Activated naive CD4-positive, alpha-beta T cell treated with anti-CD3 and anti-CD28 coated beads, Interleukin-2, amount 10 ng/mL, durations not matched to agents 7 days and 5 days (primary cell): ENCODE data around the gene CDC7.

Source experiments
- CTCF ChIA-PET: fragments of 350-600 bp; sonication (Branson Sonifier 250); formaldehyde crosslinking; loops from one replicate; lab custom pipeline; 2021; ENCODE audit warnings: antibody characterized with exemption; lab: Charles Lee
- DNase-seq: peaks from one replicate; pipeline ENCODE4 v3.0.0-alpha.2; 2020
- H3K27ac Mint-ChIP-seq: one replicate; pipeline ENCODE4 v1.8.0; 2021; ENCODE audit warnings: mild to moderate bottlenecking, moderate library complexity, mixed read lengths
- H3K27me3 Mint-ChIP-seq: one replicate; pipeline ENCODE4 v1.8.0; 2021; ENCODE audit warnings: mild to moderate bottlenecking, mixed read lengths
- H3K36me3 Mint-ChIP-seq: one replicate; pipeline ENCODE4 v1.8.0; 2021; ENCODE audit warnings: mixed read lengths
- H3K4me1 Mint-ChIP-seq: one replicate; pipeline ENCODE4 v1.8.0; 2021; ENCODE audit warnings: mixed read lengths
- H3K4me3 Mint-ChIP-seq: one replicate; pipeline ENCODE4 v1.8.0; 2021; ENCODE audit warnings: mild to moderate bottlenecking, moderate library complexity, mixed read lengths
- H3K9me3 Mint-ChIP-seq: one replicate; pipeline ENCODE4 v1.8.0; 2021; ENCODE audit warnings: mixed read lengths

CDC7 gene

DNA sequence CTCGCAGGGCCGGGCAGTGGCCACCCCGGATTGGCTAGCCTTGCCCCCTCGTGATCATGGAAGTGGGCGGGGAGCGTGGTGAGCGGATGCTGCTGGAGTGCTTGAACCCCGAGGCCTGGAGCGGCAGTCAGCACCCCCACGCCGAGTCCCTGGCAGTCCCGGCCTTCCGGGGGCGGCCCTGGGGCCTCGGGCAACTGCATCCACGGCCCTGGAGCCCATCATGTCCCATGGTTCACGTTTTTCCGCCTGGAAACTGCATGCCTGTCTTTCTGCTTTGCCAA lies 45.6 kb downstream of the CDC7 start:
- peaks cover 74% of the 10 kb centered on the region for H3K4me1 Mint-ChIP-seq
- CTCF ChIA-PET = no interaction called here
- no peak overlapping the region for H3K27ac Mint-ChIP-seq
- no peak overlapping the region for H3K4me3 Mint-ChIP-seq
- peaks cover 15% of the 10 kb centered on the region for H3K9me3 Mint-ChIP-seq
- no peak for DNase-seq
- peaks cover 9% of the 10 kb centered on the region for H3K27me3 Mint-ChIP-seq
- peaks cover 31% of the 10 kb centered on the region for H3K36me3 Mint-ChIP-seq

DNA sequence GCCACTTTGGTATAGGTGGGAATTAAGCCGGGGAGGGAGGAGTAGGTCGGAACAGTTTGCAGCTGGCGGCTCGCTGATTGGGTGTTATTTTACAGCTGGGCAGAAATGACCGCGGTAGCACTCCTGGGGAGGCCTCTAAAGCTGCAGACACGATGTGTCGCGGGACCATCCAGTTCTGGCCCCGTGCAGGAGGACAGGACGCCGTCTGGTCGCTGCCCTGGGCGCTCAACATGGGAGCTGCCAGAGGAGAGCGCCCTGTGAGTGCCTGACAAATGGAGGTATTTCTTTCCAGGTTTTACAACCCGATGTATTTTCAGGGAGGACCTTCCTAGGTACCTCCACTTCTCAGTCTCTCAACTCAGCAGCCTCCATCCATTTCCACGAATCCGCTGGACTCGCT lies 46.2 kb downstream of the CDC7 start:
- no peak for DNase-seq
- Mint-ChIP-seq H3K4me3 (no peak overlapping the region), H3K36me3 (peaks cover 29% of the 10 kb centered on the region), H3K9me3 (peaks cover 12% of the 10 kb centered on the region), H3K27ac (peak overlapping the region; percentile 98), H3K27me3 (peaks cover 9% of the 10 kb centered on the region), H3K4me1 (peaks cover 74% of the 10 kb centered on the region)
- CTCF ChIA-PET = interaction anchor here (0.8 to 1.2 kb wide), 3 partner anchors 15 to 344 kb away, joined by 3 to 6 read pairs (median 3); no protein-coding TSS in a partner anchor

DNA sequence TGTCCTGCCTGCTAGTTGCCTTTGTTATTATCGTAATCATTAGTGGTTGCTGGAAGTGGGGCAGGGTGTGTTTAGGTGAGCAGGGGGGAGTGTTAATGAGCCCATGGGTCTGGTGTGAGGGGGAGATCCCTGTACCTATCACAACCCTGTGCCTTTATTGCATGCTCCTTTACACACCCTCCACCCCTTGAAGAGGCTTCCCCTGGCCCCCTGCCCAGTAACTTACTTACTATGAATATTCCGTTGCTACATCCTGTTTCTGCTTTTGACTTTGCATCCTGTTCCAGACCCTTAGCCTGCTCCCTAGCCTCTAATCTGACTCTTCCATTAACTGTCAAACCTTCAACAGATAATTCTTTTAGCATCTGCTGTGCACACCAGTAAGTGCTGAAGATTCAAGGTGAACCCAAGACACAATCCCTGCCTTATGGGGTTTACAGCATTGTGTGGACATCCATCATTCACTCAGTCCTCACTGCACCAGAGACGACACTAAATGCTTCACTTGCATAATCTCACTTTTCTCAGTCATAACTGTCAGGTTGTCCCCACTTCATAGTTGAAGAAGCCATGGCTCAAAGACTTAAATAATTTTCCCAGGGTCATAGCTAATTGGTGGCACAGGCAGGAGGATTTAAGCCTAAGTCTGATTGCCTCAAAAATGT lies 47.9 kb downstream of the CDC7 start:
- CTCF ChIA-PET = interaction anchor here (0.9 to 1.9 kb wide), 3 partner anchors 256 to 339 kb away, joined by 3 to 7 read pairs (median 4); no protein-coding TSS in a partner anchor
- Mint-ChIP-seq H3K4me3 (peak overlapping the region; percentile 50), H3K4me1 (peaks cover 81% of the 10 kb centered on the region), H3K9me3 (peaks cover 8% of the 10 kb centered on the region), H3K27ac (peak overlapping the region; percentile 98), H3K27me3 (peaks cover 9% of the 10 kb centered on the region), H3K36me3 (peaks cover 26% of the 10 kb centered on the region)
- peak; percentile 55 for DNase-seq

DNA sequence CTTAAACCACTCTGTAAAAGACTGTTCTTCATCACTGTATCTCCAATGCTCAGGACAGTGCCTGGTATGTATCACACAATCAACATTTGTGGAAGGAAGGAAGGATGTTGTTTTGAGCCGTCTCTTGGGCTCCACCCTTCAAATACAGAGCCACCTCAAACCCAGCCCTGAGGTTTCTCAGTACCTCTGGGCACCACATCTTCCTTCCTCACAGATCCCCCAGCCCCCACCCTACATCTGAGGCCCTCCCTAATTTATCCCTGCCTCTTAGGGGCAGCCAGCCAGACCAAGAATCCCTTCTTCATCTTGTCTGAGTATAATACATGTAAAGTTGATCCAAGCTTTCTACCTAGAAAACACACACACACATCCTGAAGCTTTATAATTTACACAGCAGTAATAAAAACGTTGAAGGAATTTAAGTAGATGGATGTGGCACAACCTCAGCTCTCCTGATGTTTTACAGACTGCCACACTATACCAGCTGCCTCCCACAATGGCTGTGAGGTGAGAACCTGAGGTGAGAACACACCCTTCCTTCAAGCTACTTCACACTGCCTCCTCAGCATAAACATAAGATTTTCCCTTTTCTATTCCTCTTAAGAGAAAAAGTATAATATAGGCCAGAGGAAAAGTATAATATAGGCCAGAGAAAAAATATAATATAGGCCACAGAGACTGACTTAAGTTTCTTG lies 48.5 kb downstream of the CDC7 start:
- H3K27ac Mint-ChIP-seq = peak overlapping the region; percentile 98
- H3K27me3 Mint-ChIP-seq = peaks cover 9% of the 10 kb centered on the region
- peaks cover 8% of the 10 kb centered on the region for H3K9me3 Mint-ChIP-seq
- peaks cover 32% of the 10 kb centered on the region for H3K36me3 Mint-ChIP-seq
- H3K4me3 Mint-ChIP-seq = peak overlapping the region; percentile 50
- CTCF ChIA-PET = interaction anchor here (0.9 to 1.9 kb wide), 3 partner anchors 256 to 338 kb away, joined by 3 to 7 read pairs (median 4); no protein-coding TSS in a partner anchor
- peak; percentile 75 for DNase-seq
- H3K4me1 Mint-ChIP-seq = peaks cover 87% of the 10 kb centered on the region

DNA sequence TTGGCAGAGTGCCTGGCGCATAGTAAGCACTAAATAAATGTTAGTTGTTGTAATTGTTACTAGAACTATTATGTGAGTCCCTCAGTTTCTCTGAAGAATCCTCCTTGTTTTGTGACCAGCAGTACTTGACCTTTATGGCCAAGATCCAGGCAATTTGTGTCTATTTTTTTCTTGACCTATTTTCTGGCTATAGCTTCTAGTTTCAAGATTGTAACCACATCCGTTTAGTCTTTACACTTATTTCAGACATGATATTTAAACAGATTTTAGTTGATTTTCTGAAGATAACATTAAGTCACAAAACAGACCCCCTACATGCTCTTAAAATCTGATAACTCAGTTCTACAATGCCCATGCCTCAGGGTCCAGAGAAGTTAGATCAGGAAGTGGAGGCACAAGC lies 50.3 kb downstream of the CDC7 start:
- DNase-seq = no peak
- CTCF ChIA-PET = no interaction called here
- Mint-ChIP-seq H3K36me3 (peaks cover 32% of the 10 kb centered on the region), H3K4me3 (no peak overlapping the region), H3K9me3 (peaks cover 8% of the 10 kb centered on the region), H3K4me1 (peaks cover 96% of the 10 kb centered on the region), H3K27me3 (no peaks in the 10 kb centered on the region), H3K27ac (peak overlapping the region; percentile 34)

DNA sequence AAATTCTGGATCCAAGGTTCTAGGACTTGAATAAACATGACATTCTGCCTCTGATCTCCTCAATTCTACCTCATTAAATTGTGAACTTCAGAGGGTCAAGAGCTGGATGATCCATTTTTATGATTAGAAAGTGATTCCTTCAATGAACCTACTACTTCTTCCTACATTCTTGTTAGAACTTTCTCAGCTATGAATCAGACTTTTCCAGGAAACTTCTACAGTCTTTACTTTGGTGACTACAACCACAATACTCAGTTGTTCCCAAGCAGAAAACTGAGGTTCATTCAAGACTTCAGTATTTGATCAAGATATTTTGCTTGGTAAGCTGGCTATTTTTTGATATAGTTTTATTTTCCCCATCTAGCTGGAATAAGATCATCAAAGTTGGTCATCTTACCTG lies 51.4 kb downstream of the CDC7 start:
- peak overlapping the region; percentile 12 for H3K27ac Mint-ChIP-seq
- peaks cover 35% of the 10 kb centered on the region for H3K36me3 Mint-ChIP-seq
- CTCF ChIA-PET = no interaction called here

DNA sequence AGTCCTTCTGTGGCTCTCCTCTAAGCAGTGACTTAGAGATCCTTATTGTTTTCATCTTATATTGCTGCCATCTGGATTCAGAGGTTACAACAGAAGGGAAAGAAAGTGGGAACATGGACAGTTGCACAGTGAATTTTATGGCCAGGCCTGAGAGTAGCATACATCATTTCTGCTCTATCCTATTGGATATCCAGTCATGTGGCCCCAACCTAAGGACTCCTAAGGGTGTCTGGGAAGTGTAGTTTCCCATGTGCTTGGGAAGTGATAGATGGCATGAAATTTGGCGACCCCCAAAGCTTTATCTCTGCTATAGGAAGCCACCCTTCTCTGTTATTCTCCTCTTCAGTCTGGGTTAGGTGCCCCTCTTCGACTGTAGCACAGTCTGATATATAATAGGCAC lies 51.9 kb downstream of the CDC7 start:
- Mint-ChIP-seq H3K27ac (peak overlapping the region; percentile 12), H3K9me3 (peaks cover 8% of the 10 kb centered on the region), H3K27me3 (no peaks in the 10 kb centered on the region), H3K36me3 (peaks cover 31% of the 10 kb centered on the region), H3K4me1 (peaks cover 100% of the 10 kb centered on the region), H3K4me3 (no peak overlapping the region)
- DNase-seq = no peak
- CTCF ChIA-PET = no interaction called here

More for the DNA sequence above, 51.4 kb downstream of the CDC7 start:
- peaks cover 100% of the 10 kb centered on the region for H3K4me1 Mint-ChIP-seq
- DNase-seq = no peak
- no peak overlapping the region for H3K4me3 Mint-ChIP-seq
- H3K27me3 Mint-ChIP-seq = no peaks in the 10 kb centered on the region
- peaks cover 8% of the 10 kb centered on the region for H3K9me3 Mint-ChIP-seq

DNA sequence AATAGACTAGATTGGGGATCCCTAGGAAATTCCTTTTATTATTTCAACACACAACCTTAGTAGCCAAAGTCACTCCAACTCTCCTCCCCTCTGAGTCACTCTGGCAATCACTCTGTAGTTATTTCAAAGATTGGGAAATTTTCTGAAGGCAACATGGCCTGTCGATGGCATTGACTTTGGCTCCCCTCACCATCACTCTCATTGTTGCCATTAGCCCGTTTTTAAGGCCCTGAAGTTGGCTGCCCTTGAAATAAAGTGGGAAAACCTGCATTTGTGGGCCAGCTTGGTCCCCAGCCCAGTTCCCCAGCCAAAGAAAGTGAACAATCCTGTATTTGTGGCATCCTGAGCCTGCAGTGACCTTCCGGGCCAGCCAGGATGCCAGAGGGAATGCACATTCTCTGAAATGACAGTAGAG lies 52.5 kb downstream of the CDC7 start:
- Mint-ChIP-seq H3K4me1 (peaks cover 99% of the 10 kb centered on the region), H3K36me3 (peaks cover 31% of the 10 kb centered on the region), H3K27me3 (no peaks in the 10 kb centered on the region), H3K4me3 (no peak overlapping the region), H3K9me3 (peaks cover 8% of the 10 kb centered on the region), H3K27ac (no peak overlapping the region)
- no peak for DNase-seq
- CTCF ChIA-PET = no interaction called here

DNA sequence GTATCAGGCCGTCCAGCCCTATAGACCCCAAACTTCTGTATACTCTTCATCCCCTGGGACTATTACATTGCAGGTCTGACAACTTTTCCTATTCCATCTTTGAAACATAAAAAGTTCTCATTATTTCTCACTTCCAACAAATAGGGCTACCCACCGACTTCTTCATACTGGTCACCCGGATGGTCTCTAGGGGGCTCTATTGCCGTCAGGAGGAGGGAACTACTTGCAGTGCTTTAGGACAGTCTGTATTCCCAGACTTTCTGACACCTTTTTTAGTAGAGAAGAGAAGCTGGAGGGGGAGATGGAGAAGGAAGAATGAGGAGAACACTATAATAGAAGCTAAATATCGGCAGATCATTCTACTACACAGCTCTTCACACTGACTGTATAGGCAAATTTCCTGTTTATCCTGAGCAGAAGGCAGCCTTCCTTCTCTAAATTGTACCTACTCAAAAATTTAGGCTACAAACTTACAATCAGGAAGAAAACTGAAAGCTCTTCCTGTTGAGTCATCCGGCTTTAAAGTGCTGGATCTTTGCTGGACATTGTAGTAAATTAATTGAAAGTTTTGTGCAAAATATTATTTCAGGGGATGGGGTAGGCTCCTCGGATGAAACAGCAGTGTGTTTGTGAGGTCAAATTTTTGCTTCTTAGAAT lies 54.6 kb downstream of the CDC7 start:
- DNase-seq = no peak
- CTCF ChIA-PET = no interaction called here
- Mint-ChIP-seq H3K27ac (peak overlapping the region; percentile 99), H3K4me3 (peak overlapping the region; percentile 24), H3K9me3 (peaks cover 4% of the 10 kb centered on the region), H3K27me3 (no peaks in the 10 kb centered on the region), H3K36me3 (peaks cover 24% of the 10 kb centered on the region), H3K4me1 (peaks cover 98% of the 10 kb centered on the region)

DNA sequence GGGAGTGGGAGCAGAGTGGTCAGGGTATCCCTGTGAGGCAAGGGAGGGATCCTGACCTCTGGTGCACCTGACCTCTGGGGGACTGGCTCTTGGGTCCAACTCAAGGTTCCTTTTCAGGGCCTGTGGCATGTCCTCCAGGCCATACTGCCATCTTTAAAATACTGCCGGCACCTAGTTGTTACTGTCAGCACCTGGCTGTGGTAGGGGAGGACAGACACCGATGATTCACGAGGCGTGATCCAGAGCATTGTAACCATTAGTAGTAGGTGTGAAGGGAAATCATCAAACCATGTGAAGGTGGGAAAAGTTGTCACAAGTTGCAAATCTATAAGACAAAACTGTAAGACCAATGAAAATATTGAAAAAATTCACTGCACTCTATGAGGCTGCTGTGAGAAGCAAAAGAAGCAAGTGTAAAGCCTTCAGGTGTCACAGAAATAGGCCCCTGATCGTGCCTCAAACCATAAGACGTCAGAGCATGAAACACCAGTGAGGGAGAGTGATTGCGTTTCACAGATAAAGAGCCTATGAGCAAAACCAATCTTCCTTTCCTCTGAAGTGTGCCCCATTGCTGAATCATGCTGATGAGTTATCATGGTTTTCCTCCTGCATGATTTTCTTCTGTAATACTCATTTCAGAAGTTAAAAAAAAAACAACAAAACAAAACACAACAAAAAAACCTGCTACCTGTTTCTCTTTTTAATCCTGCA lies 55.3 kb downstream of the CDC7 start:
- no peaks in the 10 kb centered on the region for H3K9me3 Mint-ChIP-seq
- peaks cover 19% of the 10 kb centered on the region for H3K36me3 Mint-ChIP-seq
- peak overlapping the region; percentile 24 for H3K4me3 Mint-ChIP-seq
- H3K4me1 Mint-ChIP-seq = peaks cover 95% of the 10 kb centered on the region
- CTCF ChIA-PET = no interaction called here
- DNase-seq = peak; percentile 75
- peak overlapping the region; percentile 99 for H3K27ac Mint-ChIP-seq
- no peaks in the 10 kb centered on the region for H3K27me3 Mint-ChIP-seq

DNA sequence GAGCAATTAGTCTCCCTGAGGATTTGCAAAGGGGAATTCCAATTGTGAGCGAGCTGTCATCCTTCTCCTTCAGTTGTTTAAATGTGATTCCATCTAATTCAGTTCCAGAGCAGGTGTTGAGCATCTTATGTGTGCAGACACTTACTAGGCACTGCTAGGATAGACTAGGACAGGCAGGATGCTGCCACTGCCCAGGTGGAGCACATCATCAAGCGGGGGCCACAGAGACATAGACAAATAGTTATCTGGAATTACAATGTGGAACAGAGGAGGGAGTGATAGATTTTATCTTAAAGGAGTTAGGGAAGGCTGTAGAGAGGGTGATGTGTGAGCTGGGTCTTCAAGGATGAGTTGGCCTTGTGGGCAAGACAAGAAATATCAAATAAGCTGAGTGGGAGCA lies 55.9 kb downstream of the CDC7 start:
- CTCF ChIA-PET = no interaction called here
- peaks cover 94% of the 10 kb centered on the region for H3K4me1 Mint-ChIP-seq
- no peaks in the 10 kb centered on the region for H3K9me3 Mint-ChIP-seq
- peak; percentile 33 for DNase-seq
- H3K27me3 Mint-ChIP-seq = no peaks in the 10 kb centered on the region
- H3K36me3 Mint-ChIP-seq = peaks cover 18% of the 10 kb centered on the region
- H3K27ac Mint-ChIP-seq = peak overlapping the region; percentile 99
- H3K4me3 Mint-ChIP-seq = no peak overlapping the region

DNA sequence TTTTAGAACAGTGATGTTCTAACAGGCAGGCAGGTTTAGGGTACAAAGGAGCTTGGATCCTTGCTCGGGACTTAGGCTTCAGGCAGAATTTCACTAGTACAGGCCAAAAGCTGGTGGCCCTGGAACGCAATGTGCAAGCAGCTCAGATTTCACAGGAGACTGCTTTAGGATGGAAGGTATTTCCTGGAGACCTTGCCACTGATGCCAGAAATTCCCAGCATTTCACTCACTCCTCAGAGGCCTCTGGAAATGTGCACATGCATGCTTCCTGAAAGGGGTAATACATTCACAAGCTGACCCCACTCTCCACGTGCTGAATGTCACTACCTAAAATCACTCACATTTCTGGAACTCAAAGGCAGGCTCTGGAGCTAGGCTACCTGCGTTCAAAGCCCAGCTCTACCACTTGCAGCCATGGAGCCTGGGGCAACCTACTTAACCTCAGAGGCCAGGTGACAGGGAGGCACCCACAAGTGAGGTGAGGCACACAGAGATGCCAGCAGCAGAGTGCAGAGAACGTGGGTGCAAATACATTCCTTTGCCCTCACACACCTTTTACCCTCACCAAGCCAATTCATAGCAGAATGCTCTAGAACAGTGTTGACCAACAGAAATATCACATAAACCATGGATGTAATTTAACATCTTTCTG lies 56.5 kb downstream of the CDC7 start:
- peaks cover 21% of the 10 kb centered on the region for H3K36me3 Mint-ChIP-seq
- DNase-seq = no peak
- H3K4me3 Mint-ChIP-seq = no peak overlapping the region
- peak overlapping the region; percentile 99 for H3K27ac Mint-ChIP-seq
- H3K27me3 Mint-ChIP-seq = no peaks in the 10 kb centered on the region
- no peaks in the 10 kb centered on the region for H3K9me3 Mint-ChIP-seq
- CTCF ChIA-PET = no interaction called here
- H3K4me1 Mint-ChIP-seq = peaks cover 94% of the 10 kb centered on the region

DNA sequence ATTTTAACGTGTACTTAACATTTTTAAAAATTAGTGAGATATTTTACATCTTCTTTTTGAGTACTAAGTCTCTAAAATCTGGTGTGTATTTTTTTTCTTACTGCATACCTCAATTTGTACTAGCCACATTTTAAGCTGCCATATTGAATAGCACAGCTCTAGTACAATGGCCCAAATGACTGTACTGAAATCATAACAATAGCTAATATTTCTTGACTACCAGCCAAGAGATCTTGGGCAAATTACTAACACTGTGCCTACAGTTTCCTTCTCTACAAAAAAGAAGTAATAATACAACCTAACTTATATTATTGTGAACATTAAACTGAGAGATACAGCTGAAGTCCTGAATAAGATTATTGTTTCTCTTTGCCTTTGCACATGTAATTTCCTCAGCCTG lies 57.2 kb downstream of the CDC7 start:
- DNase-seq = no peak
- H3K27me3 Mint-ChIP-seq = no peaks in the 10 kb centered on the region
- no peaks in the 10 kb centered on the region for H3K9me3 Mint-ChIP-seq
- CTCF ChIA-PET = no interaction called here
- no peak overlapping the region for H3K4me3 Mint-ChIP-seq
- H3K27ac Mint-ChIP-seq = no peak overlapping the region
- peaks cover 20% of the 10 kb centered on the region for H3K36me3 Mint-ChIP-seq
- peaks cover 88% of the 10 kb centered on the region for H3K4me1 Mint-ChIP-seq
